ENCODE results near the gene CEACAM8.
"Not testable (repeated sequence)": the region's sequence is repeated elsewhere in the genome, so short reads cannot be mapped to it uniquely, and the experiment has no call there.

Gene CEACAM8
- total RNA-seq = 0 to 0.07 reads per million in 2 donors

DNA sequence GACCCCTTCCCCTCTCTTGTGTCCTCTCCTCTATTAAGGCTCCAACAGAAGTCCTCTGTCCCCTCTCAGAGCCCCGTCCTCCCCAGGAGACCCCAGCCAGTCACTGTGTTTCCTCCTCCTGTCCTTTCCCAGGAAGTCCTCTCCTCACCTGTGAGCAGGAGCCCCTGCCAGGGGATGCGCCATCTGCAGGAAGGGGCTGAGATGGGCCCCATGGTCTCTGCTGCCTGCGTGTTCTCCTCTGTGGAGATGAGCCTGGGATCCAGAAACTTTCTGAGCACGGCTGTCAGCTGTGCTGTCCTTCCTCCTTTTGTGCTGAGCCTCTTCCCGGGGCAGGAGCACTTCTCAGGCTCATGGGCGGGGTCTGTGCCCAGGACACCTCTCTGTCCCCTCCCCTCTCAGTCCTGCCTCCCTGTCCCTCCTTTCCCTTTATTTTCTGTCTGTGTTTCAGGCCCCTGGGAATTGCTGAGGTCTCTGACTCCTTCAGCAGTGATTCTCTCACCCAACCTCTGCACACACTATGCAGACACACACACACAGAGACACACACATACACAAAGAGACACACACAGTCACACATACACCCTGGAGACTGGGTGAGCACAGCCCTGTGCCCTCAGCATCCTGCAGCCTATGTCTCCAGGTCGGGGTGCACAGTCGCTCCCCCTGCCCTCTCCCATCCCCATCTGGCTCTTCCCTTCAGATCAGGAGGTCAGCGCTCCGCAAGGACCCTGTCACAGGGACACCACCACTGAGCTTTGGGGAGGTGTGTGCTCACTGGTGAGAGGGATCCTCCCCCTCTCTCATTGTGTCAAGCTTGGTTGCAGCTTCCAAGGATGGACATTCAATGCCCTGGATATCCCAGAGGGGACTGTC lies at the start of gene CEACAM8:
Gene CEACAM8, minus strand, starts transcription at position 308 of the 873 bp plus-strand sequence. Its CDS starts 96 bp downstream, at position 212.
- no peak for DNase-seq

DNA sequence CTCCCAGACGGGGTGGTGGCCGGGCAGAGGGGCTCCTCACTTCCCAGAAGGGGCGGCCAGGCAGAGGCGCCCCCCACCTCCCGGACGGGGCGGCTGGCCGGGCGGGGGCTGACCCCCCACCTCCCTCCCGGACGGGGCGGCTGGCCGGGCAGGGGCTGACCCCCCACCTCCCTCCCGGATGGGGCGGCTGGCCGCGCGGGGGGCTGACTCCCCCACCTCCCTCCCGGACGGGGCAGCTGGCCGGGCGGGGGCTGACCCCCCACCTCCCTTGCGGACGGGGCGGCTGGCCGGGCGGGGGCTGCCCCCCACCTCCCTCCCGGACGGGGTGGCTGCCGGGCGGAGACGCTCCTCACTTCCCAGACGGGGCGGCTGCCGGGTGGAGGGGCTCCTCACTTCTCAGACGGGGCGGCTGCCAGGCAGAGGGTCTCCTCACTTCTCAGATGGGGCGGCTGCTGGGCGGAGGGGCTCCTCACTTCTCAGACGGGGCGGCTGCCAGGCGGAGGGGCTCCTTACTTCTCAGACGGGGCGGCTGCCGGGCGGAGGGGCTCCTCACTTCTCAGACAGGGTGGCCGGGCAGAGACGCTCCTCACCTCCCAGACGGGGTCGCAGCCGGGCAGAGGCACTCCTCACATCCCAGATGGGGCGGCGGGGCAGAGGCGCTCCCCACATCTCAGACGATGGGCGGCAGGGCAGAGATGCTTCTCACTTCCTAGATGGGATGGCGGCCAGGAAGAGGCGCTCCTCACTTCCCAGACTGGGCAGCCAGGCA lies 44.8 kb upstream of the CEACAM8 start:
- DNase-seq = not testable (repeated sequence)

DNA sequence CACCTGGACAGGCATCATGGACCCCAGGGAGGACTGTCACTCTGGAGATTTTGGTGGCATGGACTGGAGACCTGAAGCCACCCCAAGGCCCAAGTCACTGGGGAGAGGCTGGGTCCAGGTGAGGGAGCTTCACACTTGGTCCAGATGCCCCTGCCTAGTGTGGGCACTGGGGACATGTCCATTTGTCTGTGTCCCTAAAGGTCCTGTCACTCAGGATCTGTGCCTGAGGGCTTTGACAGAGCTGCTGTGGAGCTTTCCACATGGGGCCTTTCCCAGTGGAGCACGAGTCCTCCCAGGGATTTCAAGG lies 40.5 kb upstream of the CEACAM8 start:
- no peak for DNase-seq

DNA sequence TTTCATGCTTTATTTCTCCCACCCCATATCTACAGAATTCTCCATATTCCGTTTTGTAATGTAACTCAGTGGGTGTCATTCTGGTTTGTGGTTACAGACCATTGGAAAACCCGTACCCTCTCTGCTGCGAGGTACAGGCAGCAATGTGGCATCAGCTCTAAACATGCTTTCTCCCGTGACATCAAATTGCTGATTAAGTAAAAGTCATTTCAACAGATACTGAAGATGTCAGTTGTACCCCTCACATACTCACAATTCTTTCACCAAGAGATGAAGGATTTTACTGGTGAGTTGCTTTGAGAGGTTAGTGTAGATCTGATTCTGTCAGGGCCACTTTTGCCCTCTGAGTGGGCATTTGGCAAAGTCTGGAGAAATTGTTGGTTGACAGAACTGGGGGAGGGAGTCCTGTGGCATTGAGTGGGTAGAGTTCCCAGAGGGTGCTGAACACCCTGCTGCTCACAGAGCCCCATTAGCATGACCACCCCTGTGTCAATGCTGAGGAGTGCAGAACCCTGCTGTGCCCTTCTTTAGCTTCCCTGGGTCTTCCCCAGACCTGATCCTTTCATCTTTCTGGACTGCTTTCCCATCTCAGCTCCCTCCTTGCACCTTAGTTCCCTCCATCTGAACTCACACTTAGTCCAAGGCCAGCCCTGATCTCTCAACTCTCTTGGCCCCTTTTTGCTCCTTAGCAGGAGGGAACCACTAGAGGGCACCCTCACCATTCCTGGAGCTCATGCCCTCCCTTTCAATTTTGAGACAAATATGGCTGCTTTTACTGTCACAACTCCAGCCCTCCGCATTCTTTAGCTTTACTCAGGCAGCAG lies 39.9 kb upstream of the CEACAM8 start:
- peak; percentile 5 for DNase-seq

DNA sequence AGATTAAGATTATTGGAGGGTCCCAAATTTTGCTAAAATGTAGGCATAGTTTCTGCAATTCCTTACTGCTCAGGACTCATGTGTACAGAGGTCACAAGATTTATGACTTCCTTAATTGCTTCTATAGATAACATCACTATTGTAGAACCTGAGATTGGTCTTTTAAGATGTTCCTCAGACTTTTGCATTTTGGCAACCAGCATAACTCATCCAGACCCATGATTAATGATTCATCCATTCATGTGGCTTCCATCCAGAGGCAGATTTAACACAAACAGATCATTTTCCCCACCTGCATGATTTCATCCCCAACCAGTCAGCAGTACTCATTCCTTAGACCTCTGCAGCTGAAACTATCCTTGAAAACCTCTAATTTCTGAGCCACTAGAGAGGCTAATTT lies 34.5 kb upstream of the CEACAM8 start:
- no peak for DNase-seq

DNA sequence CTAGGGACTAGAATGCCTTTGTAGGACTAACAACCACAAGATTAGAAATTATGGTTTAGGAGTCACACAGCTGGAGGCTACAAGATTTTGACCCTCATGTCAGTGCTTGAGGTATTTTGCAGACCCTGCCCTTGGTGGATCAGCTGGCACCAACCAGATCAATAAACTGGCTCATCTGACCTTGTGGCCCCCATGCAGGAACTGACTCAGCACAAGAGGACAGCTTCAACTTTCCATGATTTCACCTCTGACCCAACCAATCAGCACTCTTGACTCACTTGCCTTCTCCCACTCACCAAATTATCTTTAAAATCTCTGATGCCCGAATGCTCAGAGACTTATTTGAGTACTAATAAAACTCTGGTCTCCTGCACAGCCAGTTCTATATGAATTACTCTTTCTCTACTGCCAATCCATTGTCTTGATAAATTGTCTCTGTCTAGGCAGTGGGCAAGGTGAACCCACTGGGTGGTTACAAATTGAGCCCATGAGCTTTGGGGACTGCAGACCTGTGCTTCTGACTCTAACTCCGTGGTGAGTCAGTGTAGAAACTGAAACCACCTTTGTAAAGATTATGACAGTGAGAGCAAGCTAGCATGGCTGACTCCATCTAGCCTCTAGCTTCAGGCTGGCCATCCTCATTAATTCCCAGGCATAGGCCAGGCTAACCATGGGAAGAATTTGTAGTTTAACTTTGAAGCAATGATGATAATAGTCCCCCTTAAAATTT lies 33.9 kb upstream of the CEACAM8 start:
- DNase-seq = no peak

DNA sequence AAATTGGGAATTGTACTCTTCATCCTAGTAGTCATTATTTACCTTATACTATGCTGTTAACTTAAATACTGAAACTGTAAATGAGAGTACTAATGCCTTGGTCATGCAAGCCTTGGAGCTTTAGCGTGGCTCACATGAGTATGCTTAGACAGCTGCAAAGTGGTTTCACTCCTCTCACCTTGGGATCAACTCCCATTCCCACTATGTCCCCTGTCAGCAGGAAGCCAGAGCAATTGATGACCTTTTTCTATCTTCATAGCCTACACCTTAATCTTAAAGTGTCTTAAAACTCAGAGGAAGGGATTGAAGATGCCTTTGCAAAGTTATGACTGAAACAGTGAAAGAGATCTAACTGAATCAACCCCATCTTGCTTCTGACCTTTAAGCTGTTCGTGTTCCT lies 33.2 kb upstream of the CEACAM8 start:
- no peak for DNase-seq

DNA sequence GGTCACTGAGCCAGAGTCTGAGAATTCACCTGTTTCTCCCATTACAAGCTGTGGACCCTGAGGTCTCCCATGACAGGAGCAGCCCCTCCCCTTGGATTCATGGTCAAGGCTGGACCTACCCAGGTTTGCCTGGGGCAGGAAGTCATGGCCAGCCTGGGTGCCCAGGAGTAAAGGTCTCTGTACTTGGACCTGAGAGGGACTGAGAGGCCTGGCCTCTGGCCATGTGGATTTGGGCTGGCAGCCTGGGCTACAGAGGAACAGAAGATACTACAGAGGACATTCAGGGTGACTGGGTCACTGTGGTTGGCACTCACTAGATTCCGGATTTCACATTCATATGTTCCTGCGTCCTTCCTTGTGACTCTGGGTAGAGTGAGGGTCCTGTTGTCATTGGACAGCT lies 31.5 kb upstream of the CEACAM8 start:
- no peak for DNase-seq

DNA sequence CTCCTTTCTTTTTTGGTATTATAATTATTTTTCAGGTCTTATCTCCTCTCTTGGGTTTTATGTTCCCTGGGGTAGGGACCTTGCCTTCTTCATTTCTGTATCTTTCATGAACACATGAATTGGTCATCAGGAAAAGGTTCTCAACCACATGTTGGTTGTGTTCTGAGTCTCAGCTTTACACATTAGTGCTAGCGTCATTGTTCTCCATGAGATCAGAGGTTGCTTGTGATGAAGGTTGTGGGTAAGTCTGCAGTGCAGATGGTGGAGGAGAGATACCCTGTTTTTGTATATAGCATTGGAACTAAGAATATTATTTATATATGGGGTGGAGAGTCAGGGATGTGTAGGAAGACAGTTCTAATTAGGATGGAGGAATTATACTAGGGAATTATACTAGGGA lies 24.5 kb upstream of the CEACAM8 start:
- DNase-seq = no peak

DNA sequence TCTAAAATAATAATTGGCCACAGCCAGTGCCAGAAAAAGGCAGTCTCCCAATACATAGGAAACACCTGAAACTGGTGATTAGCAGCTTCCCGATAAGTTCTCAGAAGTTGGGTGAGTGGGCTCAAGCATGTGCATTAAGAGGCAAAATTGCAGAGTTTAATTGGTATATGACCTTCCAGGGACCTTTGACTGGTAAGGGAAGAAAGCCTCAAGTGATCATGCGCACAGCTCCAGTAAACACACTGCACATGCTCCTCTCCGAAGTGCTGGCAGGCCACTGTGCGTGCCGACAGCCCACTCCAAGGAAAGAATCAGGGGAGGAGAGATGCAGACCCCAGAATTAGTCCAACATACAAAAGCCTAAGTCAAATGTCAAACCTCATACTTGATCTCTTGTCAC lies 18.9 kb upstream of the CEACAM8 start:
- DNase-seq = no peak

DNA sequence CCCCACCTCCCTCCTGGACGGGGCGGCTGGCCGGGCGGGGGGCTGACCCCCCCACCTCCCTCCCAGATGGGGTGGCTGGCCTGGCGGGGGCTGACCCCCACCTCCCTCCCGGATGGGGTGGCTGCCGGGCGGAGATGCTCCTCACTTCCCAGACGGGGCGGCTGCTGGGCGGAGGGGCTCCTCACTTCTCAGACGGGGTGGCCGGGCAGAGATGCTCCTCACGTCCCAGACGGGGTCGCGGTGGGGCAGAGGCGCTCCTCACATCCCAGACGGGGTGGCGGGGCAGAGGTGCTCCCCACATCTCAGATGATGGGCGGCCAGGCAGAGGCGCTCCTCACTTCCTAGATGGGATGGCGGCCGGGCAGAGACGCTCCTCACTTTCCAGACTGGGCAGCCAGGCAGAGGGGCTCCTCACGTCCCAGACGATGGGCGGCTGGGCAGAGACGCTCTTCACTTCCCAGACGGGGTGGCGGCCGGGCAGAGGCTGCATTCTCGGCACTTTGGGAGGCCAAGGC lies 15.7 kb upstream of the CEACAM8 start:
- DNase-seq = not testable (repeated sequence)

DNA sequence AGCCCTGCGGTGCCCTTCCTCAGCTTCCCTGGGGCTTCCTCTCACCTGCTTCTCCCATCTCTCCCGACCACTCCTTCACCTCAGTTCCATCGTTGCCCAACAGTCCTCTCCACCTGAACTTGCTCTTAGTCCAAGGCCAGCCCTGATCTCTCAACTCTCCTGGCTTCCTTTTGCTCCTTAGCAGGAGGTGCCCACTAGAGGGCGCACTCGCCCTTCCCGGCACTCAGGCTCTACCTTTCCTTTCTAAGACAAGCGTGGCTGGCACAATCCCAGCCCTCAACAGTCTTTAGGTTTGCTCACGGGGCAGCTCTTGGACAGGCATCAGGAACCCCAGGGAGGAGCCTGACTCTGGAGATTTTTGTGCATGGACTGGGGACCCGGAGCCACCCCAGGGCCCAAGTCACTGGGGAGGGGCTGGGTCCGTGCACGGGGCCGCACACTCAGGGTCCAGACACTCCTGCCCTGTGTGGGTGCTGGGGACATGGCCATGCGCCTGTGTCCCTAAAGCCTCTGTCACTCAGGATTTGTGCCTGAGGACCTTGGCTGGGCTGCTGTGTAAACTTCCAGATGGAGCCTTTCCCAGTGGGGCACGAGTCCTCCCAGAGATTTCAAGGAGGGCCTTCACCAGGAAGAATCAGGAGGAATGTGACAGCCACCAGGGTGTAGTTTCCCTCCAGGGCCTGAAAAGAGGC lies 12.1 kb upstream of the CEACAM8 start:
- DNase-seq = peak; percentile 37

DNA sequence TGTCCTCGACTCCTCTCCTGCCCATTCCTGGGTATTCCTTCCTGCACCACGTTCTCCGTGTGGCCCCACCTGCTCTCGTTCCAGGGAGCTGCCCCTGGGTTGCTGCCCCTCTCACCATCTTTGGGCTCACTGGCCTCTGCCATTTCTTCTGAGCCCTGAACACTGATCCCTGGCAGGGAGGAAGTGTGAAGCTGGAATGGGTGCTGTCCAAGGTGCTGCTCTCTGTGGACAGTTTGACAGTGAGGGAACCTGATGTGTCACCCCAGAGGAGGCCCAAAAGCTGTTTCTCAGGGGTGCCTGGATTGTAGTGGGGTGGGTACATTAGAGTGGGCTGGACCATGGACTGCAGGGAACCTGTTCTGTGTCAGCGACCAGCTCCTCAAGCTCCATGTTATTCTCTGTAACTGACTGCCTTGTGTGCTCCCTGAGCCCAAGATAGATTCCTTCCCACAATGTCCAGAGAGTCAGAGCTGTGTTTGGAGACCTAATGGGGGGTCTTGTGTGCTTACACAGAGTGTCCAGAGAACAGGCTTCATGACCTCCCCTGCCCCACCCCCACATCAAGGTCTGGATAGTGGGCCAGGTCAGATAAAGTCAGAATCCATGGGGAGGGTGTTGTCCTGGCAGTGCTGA lies 7.2 kb upstream of the CEACAM8 start:
- peak; percentile 6 for DNase-seq

DNA sequence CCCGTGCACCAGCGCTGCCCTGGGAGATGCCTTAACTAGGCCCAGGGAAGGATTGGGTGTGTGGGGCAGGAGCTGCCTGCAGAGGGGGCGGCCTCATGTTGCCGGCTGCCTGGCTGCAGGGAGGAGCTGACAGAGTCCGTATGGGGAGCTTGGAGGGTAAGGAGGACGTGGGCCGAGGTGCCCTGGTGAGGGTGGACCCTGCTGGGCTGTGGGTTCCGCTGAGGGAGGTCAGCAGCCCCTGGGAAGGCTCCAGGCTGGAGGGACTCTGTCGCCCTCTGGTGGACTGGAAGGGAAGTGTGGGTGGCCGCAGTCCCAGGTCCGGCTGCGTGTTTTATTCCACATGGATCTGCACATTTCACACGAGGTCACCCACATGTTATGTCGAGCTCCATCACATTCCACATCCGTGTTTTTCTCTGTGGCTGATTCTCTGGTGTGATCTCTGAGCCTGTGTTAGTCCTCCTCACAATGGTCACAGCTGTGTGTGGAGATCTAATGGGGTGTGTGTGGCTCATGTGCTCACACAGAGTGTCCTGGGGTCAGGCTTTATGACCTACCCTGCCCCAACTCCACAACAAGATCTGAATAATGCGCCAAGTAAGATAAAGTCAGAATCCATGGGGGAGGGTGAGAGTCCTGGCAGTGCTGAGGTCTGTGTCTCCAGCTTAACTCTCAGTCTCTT lies 1.8 kb upstream of the CEACAM8 start:
- peak; percentile 37 for DNase-seq

DNA sequence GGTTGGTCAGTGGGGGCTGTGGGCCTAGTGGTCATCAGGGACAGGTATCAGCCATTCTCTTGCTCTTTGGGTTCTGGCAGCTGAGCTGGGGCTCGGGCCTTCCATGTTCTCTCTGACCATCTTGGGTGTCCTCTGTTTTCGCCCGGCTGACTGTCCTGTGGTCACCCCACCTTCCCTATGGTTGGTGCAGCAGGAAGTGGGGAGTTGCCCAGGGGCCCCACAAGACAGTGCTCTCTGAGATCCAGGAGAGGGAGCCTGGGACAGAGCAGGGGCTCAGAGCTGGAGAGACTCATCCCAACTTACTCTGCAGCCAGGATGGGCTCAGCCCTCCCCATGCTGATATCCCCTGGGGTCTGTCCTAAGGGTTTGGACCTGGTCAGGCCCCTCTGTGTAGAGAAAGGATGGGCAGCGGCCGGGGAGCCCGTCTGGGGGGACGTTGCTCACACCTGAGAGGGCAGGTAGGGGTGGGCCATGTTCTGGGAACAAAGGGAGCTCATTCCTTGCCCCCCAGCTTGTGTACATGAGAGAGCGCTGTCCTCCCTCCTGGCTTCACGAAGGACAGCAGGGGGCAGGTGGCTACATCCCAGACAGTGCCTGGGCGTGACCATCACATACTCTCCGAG lies 937 bp upstream of the CEACAM8 start:
- DNase-seq = no peak

DNA sequence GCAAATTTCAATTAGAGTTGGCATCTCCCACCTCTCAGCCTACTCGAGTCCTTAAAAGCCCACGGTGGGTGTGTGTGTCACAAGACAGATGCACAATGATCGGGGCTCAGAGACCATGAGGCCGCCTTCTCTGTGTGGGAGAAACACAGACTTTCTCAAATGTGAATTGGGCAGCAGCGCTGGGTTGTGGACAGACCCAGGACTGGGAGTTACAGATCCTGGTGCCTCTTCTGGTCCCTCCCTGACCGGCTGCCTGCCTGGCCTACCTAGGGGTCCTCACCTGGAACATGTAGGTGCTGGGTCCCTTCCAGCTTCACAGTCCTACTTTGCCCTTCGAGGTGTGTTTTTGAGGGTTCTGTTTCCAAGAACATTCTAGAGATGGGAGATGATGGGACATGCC lies 4.9 kb downstream of the CEACAM8 start:
- DNase-seq = no peak

DNA sequence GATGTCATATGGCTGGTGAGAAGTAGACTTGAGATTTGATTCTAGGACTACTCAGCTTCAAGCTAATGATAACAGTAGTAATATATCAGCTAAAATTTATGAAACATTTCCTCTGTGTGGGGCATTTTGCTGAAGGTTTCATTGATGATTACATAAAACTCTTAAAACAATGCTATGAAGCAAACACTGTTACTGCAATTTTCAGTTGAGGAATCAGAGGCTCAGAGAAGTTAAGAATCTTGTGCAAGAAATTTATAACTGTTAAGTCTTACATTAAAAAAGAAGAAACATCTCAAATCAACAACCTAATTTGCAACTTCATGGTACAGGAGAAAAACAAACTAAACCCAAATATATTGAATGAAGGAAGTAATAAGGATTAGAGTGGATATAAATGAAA lies 10.3 kb downstream of the CEACAM8 start:
- no peak for DNase-seq

DNA sequence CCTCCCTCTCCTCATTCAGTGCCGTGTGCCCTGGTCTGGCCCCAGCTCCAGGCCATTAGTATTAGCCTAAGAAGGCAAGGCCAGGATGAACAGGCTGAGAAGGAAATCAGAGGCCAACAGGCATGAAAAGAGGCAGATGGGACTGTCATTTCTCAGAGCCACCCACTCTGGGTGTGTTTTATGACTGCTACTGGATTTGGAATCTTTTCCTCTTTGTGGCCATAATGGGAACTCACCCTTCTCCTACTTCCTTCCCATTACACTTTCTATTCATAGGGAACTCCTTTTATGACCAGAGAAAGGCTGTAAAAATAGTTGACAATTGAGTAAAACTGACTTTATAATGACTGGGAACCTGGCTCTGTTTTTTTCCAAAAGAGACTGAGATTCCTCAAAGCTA lies 17.7 kb downstream of the CEACAM8 start:
- DNase-seq = no peak

DNA sequence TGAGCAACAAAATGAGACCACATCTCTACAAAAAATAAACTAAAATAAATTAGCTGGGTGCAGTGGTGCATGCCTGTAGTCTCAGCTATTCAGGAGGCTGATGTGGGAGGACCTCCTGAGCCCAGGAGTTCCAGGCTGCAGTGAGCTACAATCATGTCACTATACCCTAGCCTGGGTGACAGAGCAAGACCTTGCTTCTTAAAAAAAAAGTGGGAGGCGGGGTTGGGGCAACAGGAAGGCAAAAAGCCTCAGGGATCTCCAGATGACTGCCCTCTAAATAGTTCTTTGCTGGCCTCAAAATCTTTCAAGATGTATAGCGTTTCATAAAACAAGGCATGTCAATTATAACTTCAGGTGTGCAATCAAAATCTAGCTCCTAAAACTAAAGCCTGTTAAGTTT lies 18.5 kb downstream of the CEACAM8 start:
- DNase-seq = no peak

DNA sequence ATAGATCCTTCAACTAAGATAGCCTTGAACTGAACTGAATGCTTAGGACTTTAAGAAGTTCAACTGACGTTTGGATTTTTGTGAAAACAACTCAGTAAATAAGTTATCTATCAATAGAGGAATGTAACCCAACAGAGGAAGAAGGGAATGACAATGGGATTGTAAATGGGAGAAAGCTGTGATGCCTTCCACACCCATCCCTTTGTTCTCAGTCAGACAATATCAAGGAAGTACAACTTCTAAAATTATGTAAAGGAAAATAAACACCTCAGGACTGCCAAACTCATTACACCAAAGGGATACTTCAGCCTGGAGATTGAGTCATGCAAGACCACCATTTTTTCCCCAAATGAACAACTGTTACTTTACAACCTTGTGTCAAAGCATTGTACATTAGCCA lies 21.1 kb downstream of the CEACAM8 start:
- no peak for DNase-seq
